ENCODE data around the gene TRIM17.

TRIM17 gene

DNA sequence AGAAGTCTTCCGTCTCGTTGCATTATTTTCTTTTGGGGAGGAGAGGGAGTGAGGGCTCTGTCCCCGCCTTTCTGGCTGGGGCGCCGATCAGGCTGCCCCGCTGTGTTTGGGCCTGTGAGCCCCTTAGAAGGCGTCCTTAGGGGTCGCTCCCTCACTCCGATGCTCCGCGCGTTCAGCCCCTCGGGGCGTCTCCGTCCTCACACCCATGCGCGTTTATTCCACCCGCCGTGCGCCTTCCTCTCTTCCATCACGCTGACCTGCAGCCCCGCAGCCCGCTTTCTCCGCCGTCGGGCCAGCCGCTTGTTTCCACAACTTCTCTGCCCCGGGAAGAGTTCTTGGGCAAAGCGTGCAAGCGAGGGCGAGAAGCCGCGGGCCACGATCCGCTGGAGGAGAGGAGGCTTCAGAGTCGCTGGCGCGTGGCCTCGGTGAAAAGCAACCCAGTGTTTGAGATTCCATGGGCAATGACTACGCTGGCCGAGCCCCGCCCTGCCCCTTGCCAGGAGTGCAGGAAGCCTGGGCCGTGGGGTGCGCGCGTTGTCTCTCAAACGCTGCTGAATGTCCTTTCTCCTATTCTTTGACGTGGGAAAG is 37.7 kb downstream of the TRIM17 start:
- no peak for TF ChIP-seq POLR2A (IDR thresholded peaks at IDR 0.05; ENCODE audit: low read length)
- TF ChIP-seq GATA1 (IDR thresholded peaks at IDR 0.05; ENCODE audit: low read depth, low read length): no peak
- peak; percentile 36 to 44 for DNase-seq

DNA sequence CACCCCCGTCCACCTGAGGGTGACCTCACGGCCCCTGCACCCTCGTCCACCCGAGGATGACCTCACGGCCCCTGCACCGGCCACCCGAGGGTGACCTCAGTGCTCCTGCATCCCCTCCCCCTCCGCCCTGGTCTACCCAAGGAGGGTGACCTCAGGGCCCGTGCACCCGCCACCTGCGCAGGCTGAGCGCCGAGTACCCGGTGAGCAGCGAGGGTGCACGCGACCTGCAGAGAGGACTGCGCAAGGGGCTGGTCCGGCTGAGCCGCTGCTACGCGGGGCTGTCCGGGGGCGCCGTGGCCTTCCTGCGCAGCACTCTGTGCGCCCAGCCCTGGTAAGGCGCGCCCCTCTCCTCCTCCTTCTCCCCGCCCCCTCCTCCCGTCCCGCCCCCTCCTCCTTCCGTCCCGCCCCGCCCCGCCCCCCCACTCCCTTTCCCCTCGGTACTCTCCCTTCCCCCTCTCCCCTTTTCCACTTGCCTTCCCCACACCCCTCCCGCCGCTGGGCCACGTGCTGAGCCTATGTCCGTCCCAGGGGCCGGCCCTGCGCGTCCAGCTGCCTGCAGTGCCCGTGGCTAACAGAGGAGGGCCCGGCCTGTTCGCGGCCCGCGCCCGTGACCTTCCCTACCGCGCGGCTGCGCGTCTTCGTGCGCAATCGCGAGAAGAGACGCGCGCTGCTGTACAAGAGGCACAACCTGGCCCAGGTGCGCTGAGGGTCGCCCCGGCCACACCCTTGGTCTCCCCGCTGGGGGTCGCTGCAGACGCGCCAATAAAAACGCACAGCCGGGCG is 38.4 kb downstream of the TRIM17 start:
- DNase-seq: peak; percentile 60 to 77
- TF ChIP-seq GATA1 (IDR thresholded peaks at IDR 0.05; ENCODE audit: low read depth, low read length) (no peak), POLR2A (IDR thresholded peaks at IDR 0.05; ENCODE audit: low read length) (no peak)

DNA sequence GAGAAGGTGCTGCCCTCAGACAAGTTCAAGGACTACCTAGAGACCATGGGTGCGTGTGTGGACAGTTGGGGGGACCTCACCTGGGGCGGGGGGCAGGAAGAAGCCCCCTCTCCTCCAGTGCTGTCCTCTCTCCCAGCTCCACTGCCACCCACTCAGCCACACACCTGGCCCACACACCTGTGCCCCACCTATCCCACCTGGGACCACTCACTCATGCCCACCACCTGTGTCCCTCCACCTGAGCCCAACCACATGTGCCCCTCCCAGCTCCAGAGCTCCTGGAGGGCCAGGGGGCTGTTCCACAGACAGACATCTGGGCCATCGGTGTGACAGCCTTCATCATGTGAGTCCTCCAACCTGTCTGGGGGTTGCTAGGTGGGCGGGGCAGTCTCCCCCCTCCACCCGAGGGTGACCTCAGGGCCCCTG is 39.0 kb downstream of the TRIM17 start:
- TF ChIP-seq POLR2A (IDR thresholded peaks at IDR 0.05; ENCODE audit: low read length) (no peak), GATA1 (IDR thresholded peaks at IDR 0.05; ENCODE audit: low read depth, low read length) (no peak)
- DNase-seq: no peak

DNA sequence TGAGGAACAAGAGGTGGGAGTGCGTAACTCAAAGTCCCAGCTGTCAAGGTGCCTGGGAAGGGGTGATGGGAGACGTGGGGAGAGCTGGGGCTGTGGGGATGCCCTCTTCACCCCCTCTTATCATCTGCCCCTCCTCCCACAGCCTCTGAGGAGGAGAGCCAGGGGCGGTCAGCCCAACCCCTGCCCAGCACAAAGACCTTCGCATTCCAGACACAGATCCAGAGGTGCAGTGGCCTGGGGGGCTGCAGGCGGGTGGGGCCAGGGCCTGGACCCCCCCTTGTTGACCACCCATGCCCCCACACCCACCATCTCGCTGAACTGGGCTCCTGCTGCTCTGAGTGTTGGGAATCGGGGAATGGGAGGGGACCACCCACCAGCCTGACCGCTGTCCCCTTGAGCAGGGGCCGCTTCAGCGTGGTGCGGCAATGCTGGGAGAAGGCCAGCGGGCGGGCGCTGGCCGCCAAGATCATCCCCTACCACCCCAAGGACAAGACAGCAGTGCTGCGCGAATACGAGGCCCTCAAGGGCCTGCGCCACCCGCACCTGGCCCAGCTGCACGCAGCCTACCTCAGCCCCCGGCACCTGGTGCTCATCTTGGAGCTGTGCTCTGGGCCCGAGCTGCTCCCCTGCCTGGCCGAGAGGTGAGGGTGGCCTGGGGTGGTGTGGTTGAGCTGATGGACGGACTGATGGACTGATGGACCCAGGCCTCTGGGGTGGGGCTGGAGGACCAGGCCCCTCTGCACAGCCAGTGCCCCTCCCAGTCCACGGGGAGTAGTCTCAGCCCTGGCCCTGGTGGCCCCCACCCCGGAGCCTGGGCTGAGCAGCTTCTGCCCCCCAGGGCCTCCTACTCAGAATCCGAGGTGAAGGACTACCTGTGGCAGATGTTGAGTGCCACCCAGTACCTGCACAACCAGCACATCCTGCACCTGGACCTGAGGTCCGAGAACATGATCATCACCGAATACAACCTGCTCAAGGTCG is 39.7 kb downstream of the TRIM17 start:
- DNase-seq: no peak
- TF ChIP-seq GATA1 (IDR thresholded peaks at IDR 0.05; ENCODE audit: low read depth, low read length): no peak
- TF ChIP-seq POLR2A (IDR thresholded peaks at IDR 0.05; ENCODE audit: low read length): no peak

DNA sequence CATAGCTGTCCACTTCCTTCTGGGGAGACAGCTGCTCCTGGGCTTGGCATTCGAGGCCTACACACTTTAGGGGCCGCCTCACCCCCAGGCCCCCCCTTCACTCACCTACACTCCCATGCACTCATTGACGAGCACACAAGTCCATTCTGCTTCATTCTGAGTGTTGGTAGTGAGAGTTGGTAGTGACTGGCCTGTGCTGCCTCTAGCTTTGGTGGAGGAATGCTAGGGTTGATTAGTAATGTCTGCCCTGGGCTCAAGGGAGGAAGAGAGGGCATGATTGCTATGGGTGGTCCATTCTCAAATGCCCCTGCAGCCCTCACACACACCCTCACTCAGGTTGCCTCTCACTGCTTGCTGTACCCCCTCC is 40.4 kb downstream of the TRIM17 start:
- DNase-seq: peak in 1 of 2 experiments; percentile 21
- TF ChIP-seq POLR2A (IDR thresholded peaks at IDR 0.05; ENCODE audit: low read length) (no peak), GATA1 (IDR thresholded peaks at IDR 0.05; ENCODE audit: low read depth, low read length) (no peak)

DNA sequence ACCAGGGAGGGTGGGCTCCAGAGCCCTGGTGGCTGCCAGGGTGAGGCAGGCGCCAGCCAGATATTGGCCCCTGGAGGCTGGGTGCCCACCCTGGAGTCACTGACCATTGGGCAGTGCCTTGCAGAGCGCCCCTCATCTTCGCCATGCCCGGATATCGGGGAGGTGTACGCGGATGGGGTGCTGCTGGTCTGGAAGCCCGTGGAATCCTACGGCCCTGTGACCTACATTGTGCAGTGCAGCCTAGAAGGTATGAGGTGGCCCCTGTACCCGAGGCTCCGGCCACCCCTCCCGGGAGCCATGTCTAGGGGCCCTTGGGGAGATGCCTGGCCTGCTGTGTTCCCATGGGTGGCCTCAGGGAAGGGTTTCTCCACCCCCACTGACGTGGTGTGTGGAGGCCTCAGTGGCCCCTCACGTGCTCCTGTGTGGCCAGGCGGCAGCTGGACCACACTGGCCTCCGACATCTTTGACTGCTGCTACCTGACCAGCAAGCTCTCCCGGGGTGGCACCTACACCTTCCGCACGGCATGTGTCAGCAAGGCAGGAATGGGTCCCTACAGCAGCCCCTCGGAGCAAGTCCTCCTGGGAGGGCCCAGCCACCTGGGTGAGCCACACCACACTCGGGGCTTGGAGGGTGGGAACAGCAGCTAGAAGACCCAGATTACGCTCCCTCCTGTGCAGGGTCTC is 40.9 kb downstream of the TRIM17 start:
- DNase-seq: no peak
- TF ChIP-seq GATA1 (IDR thresholded peaks at IDR 0.05; ENCODE audit: low read depth, low read length) (no peak), POLR2A (IDR thresholded peaks at IDR 0.05; ENCODE audit: low read length) (no peak)

DNA sequence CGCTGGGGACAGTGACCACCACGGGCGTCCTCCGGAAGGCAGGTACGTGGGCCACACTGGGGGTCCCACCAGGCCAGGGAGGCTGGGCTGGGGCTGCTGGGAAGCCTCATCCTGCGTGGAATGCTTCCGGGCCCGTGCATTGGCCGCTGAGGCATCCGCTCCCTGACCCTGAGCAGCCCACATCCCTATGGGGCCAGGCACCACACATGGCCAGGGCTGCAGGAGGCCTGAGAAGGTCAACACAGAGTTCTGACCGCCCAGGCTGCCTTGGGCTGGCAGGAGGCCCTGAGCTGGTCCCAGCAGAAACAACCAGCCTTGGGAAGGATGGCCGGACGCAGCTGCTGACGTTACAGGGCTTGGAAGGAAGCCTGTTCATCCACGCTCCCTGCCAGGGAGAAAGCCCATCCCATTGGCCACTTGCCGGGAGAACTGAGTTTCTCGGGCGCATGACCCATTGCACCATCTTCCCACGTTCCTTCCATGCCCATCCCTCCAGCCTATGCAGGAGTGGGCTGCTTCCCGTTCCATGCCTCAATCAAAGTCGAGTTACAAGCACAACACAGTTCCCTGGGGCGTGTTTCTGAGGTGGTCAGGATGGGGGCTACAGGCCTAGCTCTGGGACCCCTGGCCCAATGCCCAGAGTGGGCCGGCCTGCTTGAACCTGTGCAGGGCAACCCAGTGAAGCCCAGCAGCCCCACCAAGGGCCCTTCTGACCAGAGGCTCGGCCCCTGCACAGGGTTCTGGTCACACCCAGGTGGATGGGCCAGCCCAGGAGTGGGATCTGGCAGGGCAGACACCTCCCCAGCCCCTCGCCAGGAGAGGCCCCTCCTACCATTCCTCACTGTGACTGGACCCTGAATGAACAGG is 41.7 kb downstream of the TRIM17 start:
- no peak for DNase-seq
- TF ChIP-seq POLR2A (IDR thresholded peaks at IDR 0.05; ENCODE audit: low read length) (no peak), GATA1 (IDR thresholded peaks at IDR 0.05; ENCODE audit: low read depth, low read length) (no peak)

DNA sequence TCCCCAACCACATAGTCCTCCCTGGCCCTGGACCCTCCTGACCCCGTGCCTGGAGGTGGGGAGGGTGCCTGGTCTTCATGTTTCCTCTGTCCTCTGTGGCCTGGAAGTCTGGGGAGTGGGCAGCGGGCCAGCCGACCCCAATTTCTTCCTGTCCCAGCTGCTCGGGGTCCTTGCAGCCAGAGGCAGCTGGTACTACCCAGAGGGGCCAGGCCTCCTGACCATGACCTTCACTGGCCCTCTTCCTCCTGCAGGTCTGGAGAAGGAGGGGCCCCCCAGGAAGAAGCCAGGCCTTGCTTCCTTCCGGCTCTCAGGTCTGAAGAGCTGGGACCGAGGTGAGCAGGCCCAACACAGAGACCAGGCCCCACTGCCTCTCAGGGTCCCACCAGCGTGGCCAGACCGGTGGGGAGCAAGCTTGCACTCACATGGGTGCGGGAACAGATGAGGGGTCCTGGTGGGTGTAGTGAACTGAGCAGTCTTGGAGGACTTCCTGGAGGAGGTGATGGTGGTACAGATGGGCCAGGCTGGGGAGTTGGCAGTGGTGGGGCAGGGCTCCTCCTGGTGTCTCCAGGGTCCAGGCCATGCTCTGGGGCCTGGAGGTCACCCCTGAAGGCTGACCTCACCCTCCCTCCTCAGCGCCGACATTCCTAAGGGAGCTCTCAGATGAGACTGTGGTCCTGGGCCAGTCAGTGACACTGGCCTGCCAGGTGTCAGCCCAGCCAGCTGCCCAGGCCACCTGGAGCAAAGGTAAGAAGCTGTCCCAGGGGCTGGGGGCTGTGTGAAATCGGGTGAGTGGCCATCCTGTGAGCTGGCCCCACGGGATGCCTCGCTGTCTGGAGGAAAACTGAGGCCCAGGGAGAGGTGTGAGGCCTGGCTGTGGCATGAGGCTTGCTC is 42.7 kb downstream of the TRIM17 start:
- TF ChIP-seq POLR2A (IDR thresholded peaks at IDR 0.05; ENCODE audit: low read length) (no peak), GATA1 (IDR thresholded peaks at IDR 0.05; ENCODE audit: low read depth, low read length) (no peak)
- DNase-seq: no peak

DNA sequence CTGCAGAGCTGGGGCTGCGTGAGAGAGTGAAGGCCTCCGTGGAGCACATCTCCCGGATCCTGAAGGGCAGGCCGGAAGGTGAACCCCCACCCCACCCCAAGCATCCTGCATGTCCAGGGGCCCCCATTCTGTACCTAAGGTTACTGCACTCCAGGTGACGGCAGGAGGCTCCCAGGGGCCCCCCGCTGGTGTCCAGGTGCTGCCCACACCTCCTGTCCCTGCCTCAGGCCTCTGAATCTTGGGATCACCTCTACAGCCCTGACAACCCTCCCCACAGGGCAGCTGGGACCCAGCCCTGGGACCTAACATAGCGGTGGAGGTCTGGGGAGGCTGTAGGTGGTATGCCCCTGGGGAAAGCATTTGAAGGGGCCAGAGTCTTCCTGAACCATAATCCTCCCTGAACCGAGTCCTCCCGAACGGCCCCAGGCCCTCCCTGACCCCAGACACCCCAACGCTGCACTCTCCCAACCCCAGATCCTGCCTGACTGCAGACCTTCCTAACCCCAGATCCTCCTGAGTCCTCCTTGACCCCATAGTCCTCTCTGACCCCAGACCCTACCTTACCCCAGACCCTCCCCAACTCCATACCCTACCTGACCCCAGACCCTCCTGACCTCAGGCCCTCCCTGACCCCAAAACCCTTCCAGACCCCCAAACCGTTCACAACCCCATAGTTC is 43.5 kb downstream of the TRIM17 start:
- DNase-seq: no peak
- TF ChIP-seq POLR2A (IDR thresholded peaks at IDR 0.05; ENCODE audit: low read length): no peak
- no peak for TF ChIP-seq GATA1 (IDR thresholded peaks at IDR 0.05; ENCODE audit: low read depth, low read length)

DNA sequence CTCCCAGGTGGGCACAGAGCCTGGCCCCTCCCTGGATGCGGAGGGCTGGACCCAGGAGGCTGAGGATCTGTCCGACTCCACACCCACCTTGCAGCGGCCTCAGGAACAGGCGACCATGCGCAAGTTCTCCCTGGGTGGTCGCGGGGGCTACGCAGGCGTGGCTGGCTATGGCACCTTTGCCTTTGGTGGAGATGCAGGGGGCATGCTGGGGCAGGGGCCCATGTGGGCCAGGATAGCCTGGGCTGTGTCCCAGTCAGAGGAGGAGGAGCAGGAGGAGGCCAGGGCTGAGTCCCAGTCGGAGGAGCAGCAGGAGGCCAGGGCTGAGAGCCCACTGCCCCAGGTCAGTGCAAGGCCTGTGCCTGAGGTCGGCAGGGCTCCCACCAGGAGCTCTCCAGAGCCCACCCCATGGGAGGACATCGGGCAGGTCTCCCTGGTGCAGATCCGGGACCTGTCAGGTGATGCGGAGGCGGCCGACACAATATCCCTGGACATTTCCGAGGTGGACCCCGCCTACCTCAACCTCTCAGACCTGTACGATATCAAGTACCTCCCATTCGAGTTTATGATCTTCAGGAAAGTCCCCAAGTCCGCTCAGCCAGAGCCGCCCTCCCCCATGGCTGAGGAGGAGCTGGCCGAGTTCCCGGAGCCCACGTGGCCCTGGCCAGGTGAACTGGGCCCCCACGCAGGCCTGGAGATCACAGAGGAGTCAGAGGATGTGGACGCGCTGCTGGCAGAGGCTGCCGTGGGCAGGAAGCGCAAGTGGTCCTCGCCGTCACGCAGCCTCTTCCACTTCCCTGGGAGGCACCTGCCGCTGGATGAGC is 44.3 kb downstream of the TRIM17 start:
- no peak for DNase-seq
- TF ChIP-seq GATA1 (IDR thresholded peaks at IDR 0.05; ENCODE audit: low read depth, low read length) (no peak), POLR2A (IDR thresholded peaks at IDR 0.05; ENCODE audit: low read length) (no peak)
